Activated naive CD8-positive, alpha-beta T cell treated with anti-CD3 and anti-CD28 coated beads, Interleukin-2, amount 10 ng/mL, durations not matched to agents 7 days and 5 days (primary cell): ENCODE data around the gene LLGL1. TPM values are rescaled to one million over a fixed set of nuclear protein-coding genes. Genes with fewer than 3 reads are reported as not detected.

ENCODE experiments used
- ATAC-seq: fragments of 150-1000 bp; cut with Tn5 transposase; one replicate; pipeline ENCODE4 v1.10.0; 2021; ENCODE audit warnings: low read depth, moderate library complexity
- POLR2A ChIA-PET: fragments of 350-600 bp; sonication (Branson Sonifier 250); formaldehyde crosslinking; loops from one replicate; lab custom pipeline; 2021; ENCODE audit warnings: antibody characterized with exemption; lab: Charles Lee
- DNase-seq: peaks from one replicate; pipeline ENCODE4 v3.0.0; 2021
- H3K27ac Mint-ChIP-seq: one replicate; pipeline ENCODE4 v1.8.0; 2022; ENCODE audit warnings: mild to moderate bottlenecking, mixed read lengths
- H3K27me3 Mint-ChIP-seq: one replicate; pipeline ENCODE4 v1.8.0; 2022; ENCODE audit warnings: mild to moderate bottlenecking, moderate library complexity, mixed read lengths
- H3K36me3 Mint-ChIP-seq: one replicate; pipeline ENCODE4 v1.8.0; 2021; ENCODE audit warnings: mild to moderate bottlenecking, mixed read lengths
- H3K4me1 Mint-ChIP-seq: one replicate; pipeline ENCODE4 v1.8.0; 2021; ENCODE audit warnings: mixed read lengths
- H3K4me3 Mint-ChIP-seq: one replicate; pipeline ENCODE4 v1.8.0; 2022; ENCODE audit warnings: mild to moderate bottlenecking, moderate library complexity, mixed read lengths
- H3K9me3 Mint-ChIP-seq: one replicate; pipeline ENCODE4 v1.8.0; 2021; ENCODE audit warnings: mixed read lengths
- total RNA-seq, 2 experiments: library from RNA; stranded (reverse); gene quantifications; one replicate each; pipeline ENCODE4 v1.2.3, GENCODE V29; 2021

The LLGL1 gene
- total RNA-seq, 2 experiments from 2014 or later, result 21.3 to 21.6 TPM

DNA sequence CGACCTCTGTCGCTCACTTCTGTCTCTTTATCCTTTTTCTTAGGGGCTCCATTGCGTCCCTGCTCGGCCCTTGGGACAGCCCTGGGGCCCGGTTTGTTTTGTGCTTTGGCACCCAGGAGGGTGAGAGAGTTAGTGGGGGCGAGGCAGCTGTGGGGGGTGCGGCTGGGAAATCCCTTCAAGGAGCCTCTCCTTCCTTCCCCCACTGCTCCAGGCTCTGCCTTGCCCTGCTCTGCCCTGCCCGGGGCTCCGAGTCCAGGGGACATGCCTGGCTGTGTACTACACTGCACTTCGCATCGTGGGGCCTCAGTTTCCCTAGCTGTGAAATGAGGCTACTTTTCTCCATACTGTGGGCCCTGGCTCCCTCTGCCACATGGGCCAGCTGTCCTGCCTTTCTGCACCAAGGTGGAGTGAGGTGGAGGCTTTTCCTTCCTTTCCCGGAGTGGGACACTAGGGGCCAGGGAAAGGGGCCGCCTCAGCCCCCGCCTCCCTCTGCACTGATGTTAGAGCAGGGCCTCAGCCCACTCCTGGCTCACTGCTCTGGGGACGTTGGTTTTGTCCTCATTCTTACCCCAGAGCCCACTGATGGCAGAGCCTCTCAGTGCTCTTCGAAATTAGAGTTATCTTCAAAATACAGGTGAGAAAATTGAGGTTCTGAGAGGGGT, 980 bp downstream of the LLGL1 start:
- POLR2A ChIA-PET, result interaction anchor here (1.2 kb wide), 2 partner anchors 24 to 33 kb away, joined by 3 to 4 read pairs; no protein-coding TSS in a partner anchor
- H3K27ac Mint-ChIP-seq, result peak overlapping the region; percentile 96
- H3K27me3 Mint-ChIP-seq, result no peaks in the 10 kb centered on the region
- H3K9me3 Mint-ChIP-seq, result no peaks in the 10 kb centered on the region
- ATAC-seq, result no peak
- H3K36me3 Mint-ChIP-seq, result no peaks in the 10 kb centered on the region
- peak; percentile 43 for DNase-seq
- H3K4me3 Mint-ChIP-seq, result peak overlapping the region; percentile 96
- H3K4me1 Mint-ChIP-seq, result peaks cover 17% of the 10 kb centered on the region

DNA sequence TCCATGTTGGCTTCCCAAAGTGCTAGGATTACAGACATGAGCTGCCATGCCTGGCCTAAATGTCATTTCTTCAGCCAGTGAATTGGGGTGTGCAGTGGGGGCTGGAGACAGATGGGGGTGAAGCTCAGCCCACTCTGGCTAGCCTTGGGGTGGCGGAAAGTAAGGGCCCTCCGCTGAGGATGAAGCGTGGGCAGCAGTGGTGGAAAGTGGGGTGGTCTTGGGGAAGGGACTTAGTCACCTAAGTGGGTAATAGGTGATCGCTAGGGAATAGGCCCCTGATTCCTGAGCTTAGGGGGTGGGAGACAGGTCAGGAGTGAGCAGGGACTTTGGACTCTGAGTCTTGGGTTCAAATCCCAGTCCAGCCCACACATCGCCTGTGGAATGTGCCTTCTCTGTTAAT, 2.2 kb downstream of the LLGL1 start:
- no peak overlapping the region for H3K4me3 Mint-ChIP-seq
- H3K27ac Mint-ChIP-seq, result no peak overlapping the region
- H3K36me3 Mint-ChIP-seq, result no peaks in the 10 kb centered on the region
- no peak for ATAC-seq
- peaks cover 17% of the 10 kb centered on the region for H3K4me1 Mint-ChIP-seq
- H3K9me3 Mint-ChIP-seq, result no peaks in the 10 kb centered on the region
- POLR2A ChIA-PET, result interaction anchor here (1.2 kb wide), 1 partner anchor 25 kb away, joined by 4 read pairs; no protein-coding TSS in a partner anchor
- no peaks in the 10 kb centered on the region for H3K27me3 Mint-ChIP-seq
- DNase-seq, result no peak

DNA sequence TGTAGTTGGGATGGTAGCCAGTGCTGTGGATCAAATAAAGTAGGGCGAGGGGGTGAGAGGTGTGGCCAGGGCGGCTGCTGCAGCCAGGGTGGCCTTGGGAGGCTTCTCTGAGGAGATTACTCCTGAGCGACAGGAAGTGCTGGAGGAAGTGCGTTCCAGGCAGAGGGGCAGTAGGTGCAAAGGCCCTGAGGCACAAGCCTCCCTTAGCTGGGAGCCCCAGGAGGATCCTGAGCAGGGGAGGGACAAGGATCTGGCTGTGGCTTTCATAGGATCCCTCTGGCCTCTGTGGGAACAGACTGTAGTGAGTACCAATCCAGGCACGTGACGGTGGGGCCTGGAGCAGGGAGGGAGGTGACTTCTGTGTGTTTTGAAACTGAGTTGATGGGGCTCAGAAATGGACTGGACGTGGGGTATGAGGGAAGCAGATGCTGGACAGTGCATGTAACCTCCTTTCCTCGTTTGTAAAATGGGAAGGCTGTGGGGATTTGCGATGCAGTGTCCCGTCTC, 2.8 kb downstream of the LLGL1 start:
- Mint-ChIP-seq H3K27ac (peak overlapping the region; percentile 49), H3K9me3 (no peaks in the 10 kb centered on the region), H3K4me1 (peaks cover 17% of the 10 kb centered on the region), H3K27me3 (no peaks in the 10 kb centered on the region), H3K36me3 (no peaks in the 10 kb centered on the region), H3K4me3 (no peak overlapping the region)
- POLR2A ChIA-PET, result no interaction called here
- DNase-seq (no peak), ATAC-seq (no peak)

DNA sequence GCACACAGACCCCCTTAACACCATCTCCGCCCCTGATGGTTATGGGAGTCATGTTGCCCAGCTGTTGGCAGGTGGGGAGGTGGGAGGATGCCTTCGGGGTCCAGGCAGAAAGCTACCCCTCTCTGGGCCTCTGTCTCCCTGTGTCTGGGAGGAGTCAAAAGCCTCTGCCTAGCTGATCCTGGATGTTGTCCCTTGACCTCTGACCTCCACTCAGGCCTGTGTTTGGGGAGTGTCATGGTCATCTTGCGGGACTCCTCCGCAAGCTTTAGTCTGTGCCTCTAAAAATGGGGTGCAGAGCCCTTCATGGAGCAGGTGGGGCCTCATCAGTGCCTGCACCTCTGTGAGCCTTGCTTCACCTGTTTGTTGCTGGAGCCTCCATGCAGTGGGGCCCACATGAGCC, 3.8 kb downstream of the LLGL1 start:
- ATAC-seq (no peak), DNase-seq (no peak)
- Mint-ChIP-seq H3K27me3 (no peaks in the 10 kb centered on the region), H3K36me3 (no peaks in the 10 kb centered on the region), H3K4me1 (peaks cover 17% of the 10 kb centered on the region), H3K27ac (no peak overlapping the region), H3K4me3 (no peak overlapping the region), H3K9me3 (no peaks in the 10 kb centered on the region)
- POLR2A ChIA-PET, result interaction anchor here (0.8 kb wide), 1 partner anchor 8 kb away, joined by 3 read pairs; no protein-coding TSS in a partner anchor

DNA sequence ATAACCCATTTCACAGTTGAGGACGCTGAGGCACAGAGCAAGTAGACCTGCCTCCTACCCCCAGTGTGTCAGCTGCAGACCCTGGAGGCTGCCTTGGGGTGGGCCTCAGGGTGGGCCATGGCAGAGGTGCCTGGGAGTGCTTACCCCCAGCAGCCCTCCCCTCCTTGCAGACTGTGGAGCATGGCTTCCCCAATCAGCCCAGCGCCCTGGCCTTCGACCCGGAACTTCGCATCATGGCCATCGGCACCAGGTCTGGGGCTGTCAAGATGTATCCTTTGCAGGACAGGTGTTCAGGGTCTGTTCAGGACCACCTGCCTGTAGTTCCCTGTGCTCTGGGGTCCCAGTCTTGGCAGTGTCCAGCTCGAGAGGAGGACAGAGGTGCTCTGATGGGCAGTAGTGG, 4.3 kb downstream of the LLGL1 start:
- POLR2A ChIA-PET, result interaction anchor here (0.8 kb wide), 1 partner anchor 8 kb away, joined by 3 read pairs; no protein-coding TSS in a partner anchor
- Mint-ChIP-seq H3K36me3 (no peaks in the 10 kb centered on the region), H3K4me3 (no peak overlapping the region), H3K9me3 (no peaks in the 10 kb centered on the region), H3K4me1 (peaks cover 17% of the 10 kb centered on the region), H3K27ac (no peak overlapping the region), H3K27me3 (no peaks in the 10 kb centered on the region)
- DNase-seq, result no peak
- ATAC-seq, result no peak

DNA sequence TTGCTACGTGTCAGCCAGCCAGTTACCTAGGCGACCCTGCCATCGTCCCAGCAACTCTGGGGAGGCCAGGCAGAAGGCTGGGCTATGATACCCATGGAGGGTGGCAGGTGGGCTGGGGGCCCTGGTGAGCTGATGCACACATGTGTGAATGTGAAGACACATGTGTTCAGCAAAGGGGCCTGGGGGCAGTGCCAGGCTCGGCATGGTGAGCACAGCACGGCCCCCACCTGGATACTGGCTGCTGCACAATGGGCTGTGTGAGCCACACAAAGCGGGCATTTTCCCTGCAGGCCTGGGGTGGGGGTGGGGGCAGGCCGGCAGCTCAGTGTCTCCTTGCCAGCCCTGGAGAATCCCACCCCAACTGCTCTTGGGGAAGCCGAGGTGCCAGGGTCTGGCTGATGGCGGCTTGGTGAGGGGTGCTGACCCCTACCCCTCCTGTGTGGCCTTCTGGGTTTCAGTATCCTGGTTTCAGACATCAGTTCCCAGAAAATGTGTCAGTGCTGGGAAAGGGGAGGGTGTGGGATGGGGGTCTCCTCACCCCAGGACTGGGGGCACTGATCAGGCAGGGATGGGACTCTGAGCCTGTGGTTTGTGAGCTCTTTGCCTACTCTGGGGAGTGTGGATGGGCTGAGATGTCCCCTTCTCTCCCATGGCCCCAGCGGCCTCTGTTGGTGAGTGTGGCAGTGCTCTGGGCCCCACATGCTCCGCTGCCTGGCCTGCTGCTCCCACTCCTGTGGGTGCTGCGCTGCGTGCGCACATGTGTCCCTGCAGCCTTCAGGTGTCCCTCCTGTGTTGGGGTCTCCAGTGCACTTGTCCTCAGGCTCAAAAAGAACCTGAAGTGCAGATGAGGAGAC, 5.1 kb downstream of the LLGL1 start:
- no peaks in the 10 kb centered on the region for H3K36me3 Mint-ChIP-seq
- H3K27me3 Mint-ChIP-seq, result no peaks in the 10 kb centered on the region
- H3K4me3 Mint-ChIP-seq, result no peak overlapping the region
- H3K4me1 Mint-ChIP-seq, result peaks cover 17% of the 10 kb centered on the region
- DNase-seq (no peak), ATAC-seq (no peak)
- POLR2A ChIA-PET, result no interaction called here
- no peak overlapping the region for H3K27ac Mint-ChIP-seq
- no peaks in the 10 kb centered on the region for H3K9me3 Mint-ChIP-seq

DNA sequence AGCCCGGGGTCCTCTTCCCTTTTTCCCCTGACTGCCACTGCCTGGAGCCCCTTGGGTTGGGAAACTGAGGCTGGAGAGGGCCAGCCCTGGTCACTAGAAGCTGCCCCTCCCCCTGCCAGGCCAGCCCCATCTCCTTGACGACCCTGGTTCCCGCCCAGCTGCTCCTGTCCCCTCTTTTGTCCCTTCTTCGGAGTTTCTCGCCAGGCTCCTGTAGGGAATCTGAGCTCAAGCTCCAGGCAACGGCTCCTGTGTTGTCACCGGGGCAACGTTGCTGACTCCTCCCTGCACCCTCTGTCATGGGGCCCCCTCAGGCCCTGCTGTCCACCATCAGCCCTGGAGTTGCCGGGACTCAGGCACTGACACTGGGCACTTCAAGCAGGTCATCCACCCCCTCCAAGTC, 5.7 kb downstream of the LLGL1 start:
- Mint-ChIP-seq H3K27me3 (no peaks in the 10 kb centered on the region), H3K36me3 (no peaks in the 10 kb centered on the region), H3K9me3 (no peaks in the 10 kb centered on the region), H3K27ac (no peak overlapping the region), H3K4me1 (peaks cover 17% of the 10 kb centered on the region), H3K4me3 (no peak overlapping the region)
- POLR2A ChIA-PET, result no interaction called here
- no peak for ATAC-seq
- no peak for DNase-seq

DNA sequence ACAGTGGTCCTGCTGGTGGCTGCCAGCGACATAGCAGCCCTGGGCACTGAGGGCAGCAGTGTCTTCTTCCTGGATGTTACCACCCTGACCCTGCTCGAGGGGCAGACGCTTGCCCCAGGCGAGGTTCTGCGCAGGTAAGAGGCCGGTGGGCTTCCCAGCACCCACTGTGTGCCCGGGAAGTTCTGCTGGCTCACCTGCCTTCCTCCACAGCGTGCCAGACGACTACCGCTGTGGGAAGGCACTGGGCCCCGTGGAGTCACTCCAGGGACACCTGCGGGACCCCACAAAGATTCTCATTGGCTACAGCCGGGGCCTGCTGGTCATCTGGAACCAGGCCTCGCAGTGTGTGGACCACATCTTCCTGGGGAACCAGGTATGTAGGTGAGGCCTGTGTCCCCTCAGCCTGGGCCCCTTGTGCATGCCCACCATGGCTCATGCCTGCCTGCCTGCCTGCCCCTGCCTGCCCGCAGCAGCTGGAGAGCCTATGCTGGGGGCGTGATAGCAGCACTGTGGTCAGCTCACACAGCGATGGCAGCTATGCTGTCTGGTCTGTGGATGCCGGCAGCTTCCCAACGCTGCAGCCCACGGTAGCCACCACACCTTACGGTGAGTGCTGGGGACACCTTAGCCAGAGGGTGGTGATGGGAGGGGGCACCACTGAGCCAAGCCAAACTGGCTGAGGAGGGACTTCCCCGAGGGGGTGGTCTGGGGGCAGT, 8.5 kb downstream of the LLGL1 start:
- Mint-ChIP-seq H3K27ac (no peak overlapping the region), H3K9me3 (no peaks in the 10 kb centered on the region), H3K36me3 (no peaks in the 10 kb centered on the region), H3K27me3 (no peaks in the 10 kb centered on the region), H3K4me1 (peaks cover 2% of the 10 kb centered on the region), H3K4me3 (no peak overlapping the region)
- ATAC-seq (no peak), DNase-seq (no peak)
- POLR2A ChIA-PET, result no interaction called here

DNA sequence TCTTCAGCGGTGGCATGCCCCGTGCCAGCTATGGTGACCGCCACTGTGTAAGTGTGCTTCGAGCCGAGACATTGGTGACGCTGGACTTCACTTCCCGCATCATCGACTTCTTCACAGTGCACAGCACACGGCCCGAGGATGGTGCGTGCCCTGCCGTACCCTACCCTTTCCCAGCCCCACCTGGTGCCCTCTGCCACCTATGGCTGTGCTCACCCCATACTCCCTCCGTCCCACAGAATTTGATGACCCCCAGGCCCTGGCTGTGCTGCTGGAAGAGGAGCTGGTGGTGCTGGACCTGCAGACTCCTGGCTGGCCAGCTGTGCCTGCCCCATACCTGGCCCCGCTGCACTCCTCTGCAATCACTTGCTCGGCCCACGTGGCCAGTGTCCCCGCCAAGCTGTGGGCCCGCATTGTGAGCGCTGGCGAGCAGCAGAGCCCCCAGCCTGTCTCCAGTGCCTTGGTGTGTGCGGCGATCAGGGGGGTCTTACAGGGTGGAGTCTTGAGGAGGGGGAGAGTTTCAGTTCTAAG, 9.5 kb downstream of the LLGL1 start:
- no peak overlapping the region for H3K4me3 Mint-ChIP-seq
- peaks cover 2% of the 10 kb centered on the region for H3K4me1 Mint-ChIP-seq
- H3K36me3 Mint-ChIP-seq, result no peaks in the 10 kb centered on the region
- H3K27ac Mint-ChIP-seq, result no peak overlapping the region
- ATAC-seq (no peak), DNase-seq (no peak)
- no peaks in the 10 kb centered on the region for H3K9me3 Mint-ChIP-seq
- H3K27me3 Mint-ChIP-seq, result no peaks in the 10 kb centered on the region
- POLR2A ChIA-PET, result no interaction called here

DNA sequence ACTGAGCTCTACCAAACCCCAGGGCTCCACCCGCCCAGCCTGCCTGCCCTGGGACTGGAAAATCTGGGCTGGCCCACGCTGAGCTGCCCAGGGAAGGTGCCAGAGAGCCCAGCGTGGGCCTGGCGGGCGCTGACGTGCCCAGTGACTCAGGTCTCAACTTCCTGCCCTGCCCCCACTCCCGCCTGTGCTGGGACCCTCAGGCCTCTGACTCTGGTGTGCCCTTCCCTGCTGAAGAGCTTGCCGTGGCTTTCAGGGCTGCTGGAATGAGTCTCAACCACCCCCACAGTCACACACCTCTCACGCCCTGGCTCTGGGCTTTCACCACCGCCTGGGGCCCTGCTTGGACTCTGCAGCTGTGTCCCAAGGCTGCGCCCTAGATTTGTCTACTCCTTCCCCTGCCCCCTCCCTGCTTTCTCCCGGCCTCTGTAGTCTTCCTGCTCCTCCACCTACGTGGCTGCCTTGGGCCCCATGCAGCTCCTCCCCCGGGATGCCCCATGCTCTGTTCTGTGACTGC, 10.4 kb downstream of the LLGL1 start:
- no peak for DNase-seq
- ATAC-seq, result no peak
- POLR2A ChIA-PET, result no interaction called here
- H3K27ac Mint-ChIP-seq, result no peak overlapping the region
- no peak overlapping the region for H3K4me3 Mint-ChIP-seq
- no peaks in the 10 kb centered on the region for H3K9me3 Mint-ChIP-seq
- no peaks in the 10 kb centered on the region for H3K36me3 Mint-ChIP-seq
- H3K4me1 Mint-ChIP-seq, result peaks cover 2% of the 10 kb centered on the region
- H3K27me3 Mint-ChIP-seq, result no peaks in the 10 kb centered on the region

DNA sequence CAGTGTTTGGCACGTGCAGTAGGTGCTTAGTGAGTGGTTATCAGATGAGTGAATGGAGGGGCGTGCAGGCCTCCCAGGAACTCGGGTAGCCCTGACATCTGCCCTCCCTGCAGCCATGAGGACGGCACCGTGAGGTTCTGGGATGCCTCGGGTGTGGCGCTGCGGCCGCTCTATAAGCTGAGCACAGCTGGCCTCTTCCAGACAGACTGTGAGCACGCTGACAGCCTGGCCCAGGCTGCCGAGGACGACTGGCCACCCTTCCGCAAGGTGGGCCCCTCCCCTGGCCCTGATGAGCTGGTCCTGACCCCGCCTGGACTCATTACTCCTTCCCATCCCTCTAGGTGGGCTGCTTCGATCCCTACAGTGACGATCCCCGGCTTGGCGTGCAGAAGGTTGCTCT, 11.1 kb downstream of the LLGL1 start:
- no peak for DNase-seq
- H3K36me3 Mint-ChIP-seq, result no peaks in the 10 kb centered on the region
- no peak for ATAC-seq
- no peak overlapping the region for H3K27ac Mint-ChIP-seq
- H3K9me3 Mint-ChIP-seq, result no peaks in the 10 kb centered on the region
- H3K4me1 Mint-ChIP-seq, result peaks cover 2% of the 10 kb centered on the region
- H3K4me3 Mint-ChIP-seq, result no peak overlapping the region
- POLR2A ChIA-PET, result interaction anchor here (0.8 kb wide), 1 partner anchor 28 kb away, joined by 3 read pairs; no protein-coding TSS in a partner anchor
- no peaks in the 10 kb centered on the region for H3K27me3 Mint-ChIP-seq

DNA sequence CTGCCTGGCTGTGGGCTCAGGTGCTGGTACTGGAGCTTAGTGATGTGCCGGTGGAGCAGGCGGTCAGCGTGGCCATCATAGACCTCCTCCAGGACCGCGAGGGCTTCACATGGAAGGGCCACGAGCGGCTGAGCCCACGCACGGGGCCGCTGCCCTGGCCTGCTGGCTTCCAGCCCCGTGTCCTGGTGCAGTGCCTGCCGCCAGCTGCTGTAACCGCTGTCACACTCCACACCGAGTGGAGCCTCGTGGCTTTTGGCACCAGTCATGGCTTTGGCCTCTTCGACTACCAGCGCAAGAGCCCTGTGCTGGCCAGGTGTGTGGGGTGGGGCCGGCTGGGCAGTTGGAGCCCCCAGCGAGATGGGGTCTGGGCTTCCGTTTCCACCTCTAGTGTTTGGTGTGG, 12.0 kb downstream of the LLGL1 start:
- Mint-ChIP-seq H3K27me3 (no peaks in the 10 kb centered on the region), H3K9me3 (no peaks in the 10 kb centered on the region), H3K36me3 (no peaks in the 10 kb centered on the region), H3K4me1 (peaks cover 2% of the 10 kb centered on the region), H3K27ac (no peak overlapping the region), H3K4me3 (no peak overlapping the region)
- POLR2A ChIA-PET, result interaction anchor here (0.8 to 1.1 kb wide), 2 partner anchors 8 to 27 kb away, joined by 3 read pairs; no protein-coding TSS in a partner anchor
- DNase-seq, result no peak
- no peak for ATAC-seq

DNA sequence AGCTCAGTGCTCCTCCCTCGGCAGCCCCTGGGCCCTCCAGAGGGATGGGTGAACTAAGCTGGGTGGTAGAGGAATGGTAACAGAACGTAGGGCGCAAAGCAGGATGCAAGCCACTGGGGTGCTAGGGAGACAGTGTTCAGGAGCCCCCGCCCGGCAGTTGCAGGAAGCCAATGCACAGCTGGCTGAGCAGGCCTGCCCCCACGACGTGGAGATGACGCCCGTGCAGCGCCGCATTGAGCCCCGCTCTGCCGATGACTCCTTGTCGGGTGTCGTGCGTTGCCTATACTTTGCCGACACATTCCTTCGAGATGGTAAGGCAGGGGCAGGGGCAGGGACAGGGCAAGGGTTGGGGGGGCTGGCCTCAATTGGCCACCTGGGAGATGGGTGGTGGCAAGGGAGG, 12.9 kb downstream of the LLGL1 start:
- DNase-seq (no peak), ATAC-seq (no peak)
- H3K27ac Mint-ChIP-seq, result no peak overlapping the region
- peaks cover 2% of the 10 kb centered on the region for H3K4me1 Mint-ChIP-seq
- no peaks in the 10 kb centered on the region for H3K27me3 Mint-ChIP-seq
- no peak overlapping the region for H3K4me3 Mint-ChIP-seq
- POLR2A ChIA-PET, result interaction anchor here (1.1 kb wide), 1 partner anchor 9 kb away, joined by 3 read pairs; no protein-coding TSS in a partner anchor
- no peaks in the 10 kb centered on the region for H3K36me3 Mint-ChIP-seq
- no peaks in the 10 kb centered on the region for H3K9me3 Mint-ChIP-seq
